ENCODE results near the gene APOF. TPM values are rescaled to one million over a fixed set of nuclear protein-coding genes. Genes with fewer than 3 reads are reported as not detected.
"Not testable (repeated sequence)": the region's sequence is repeated elsewhere in the genome, so short reads cannot be mapped to it uniquely, and the experiment has no call there.

The APOF gene
- total RNA-seq, 1 experiment from 2014 or later, result not detected

GRCh38 chr12:56374726-56375597, 12.3 kb upstream of the APOF start:
- no peak for DNase-seq (ENCODE audit: low read depth)

DNA sequence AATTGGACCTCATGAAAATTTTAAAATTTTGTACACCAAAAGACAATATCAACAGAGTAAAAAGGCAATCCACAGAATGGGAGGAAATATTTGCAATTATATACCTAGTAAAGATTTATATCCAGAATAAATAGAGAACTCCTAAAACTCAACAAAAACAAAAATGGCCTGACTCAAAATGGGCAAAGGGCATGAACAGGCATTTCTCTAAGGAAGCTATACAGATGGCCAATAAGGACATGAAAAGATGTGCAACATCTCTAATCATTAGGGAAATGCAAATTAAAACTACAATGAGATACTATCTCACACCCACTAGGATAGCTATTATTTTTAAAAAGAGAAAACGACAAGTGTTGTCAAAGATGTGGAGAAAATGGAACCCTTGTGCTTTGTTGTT, 10.9 kb upstream of the APOF start:
- no peak for DNase-seq (ENCODE audit: low read depth)

DNA sequence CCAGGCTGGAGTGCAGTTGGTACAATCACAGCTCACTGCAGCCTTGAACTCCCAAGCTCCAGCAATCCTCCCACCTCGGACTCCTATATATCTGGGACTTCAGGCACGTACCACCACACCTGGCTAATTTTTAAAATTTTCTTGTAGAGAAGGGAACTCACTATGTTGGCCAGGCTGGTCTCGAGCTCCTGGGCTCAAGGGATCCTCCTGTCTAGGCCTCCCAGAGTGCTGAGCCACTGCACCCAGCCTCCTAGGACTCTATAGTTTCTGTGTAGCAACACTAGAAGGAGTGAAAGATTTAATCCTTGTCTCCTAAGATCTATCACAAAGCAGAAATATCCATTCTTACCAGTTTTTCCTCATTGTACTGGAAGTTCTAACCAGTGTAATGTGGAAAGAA, 4.3 kb upstream of the APOF start:
- no peak for DNase-seq (ENCODE audit: low read depth)

DNA sequence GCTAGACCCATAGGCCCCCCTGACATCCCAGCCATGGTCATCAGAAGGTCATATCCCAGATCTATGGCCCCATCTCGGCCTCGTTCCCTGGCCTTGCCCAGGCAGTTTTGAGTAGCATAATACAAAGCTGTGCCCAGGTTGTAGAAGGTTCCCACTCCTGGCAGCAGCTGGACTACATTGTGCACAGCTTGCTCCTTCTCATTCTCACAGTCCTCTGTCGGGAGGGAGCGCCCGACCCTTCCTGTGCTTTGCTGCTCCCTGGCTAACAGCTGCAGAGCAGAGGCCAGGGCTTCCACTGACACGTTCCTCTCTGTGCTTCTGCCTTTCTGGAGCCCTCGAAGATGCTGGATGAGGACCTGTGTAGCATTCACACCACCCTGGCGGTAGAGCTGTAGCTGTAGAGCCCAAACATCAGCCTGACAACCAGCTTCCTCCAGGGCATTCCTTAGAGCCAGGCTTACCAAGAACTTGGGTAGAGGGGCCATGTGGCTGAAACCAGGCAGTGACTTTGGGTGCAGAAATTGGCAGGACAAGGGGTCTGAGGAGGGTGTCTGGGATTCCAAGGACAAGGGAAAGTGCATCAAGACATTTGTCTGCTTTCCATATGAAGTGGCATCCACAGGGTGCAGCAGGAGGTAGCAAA, 1.0 kb downstream of the APOF start:
- DNase-seq (ENCODE audit: low read depth), result no peak

DNA sequence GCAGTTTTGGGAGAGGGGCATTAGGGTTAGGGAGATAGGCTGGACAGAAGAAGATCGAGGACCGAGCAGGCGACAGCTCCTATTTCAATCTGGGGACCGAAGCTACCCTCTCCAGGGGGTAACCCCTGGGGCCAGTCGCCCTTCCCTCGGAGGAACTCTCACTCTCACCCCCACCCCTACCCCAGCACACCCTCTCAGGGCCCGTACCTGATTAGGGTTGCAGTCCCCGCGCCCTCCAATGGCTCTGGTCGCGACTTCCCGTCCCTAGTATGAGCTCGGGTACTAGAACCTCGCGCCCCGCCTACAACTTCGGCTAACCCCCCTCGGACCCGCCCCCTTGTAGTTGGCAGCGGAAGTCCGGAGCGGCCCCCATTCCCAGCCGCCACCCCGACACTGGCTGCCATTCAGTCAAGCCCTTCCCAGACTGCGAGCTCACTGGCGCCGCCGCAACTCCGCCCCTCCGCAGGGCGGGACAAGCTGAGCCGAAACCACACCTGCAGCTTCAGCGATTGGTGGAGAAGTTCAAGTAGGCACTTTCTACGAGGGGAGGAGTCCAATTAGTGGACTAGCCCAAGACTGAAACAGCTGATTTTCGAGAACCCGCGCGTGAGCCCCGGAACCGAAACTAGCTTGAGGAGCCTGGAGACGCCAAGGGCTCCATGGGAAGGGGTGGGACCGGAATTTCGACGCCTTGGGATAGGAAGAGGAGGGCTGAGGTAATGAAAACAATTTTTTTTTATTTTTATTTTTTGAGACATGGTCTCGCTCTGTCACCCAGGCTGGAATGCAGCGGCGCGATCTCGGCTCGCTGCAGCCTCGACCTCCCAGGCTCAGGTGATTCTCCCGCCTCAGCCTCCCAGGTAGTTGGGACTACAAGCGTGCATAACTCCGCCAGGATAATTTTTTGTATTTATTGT, 2.5 kb downstream of the APOF start, which contains the start of gene STAT2:
Gene STAT2 (minus strand): TSS at position 257 of the 917 bp plus-strand sequence. CDS start 3,536 bp downstream, outside the sequence.
- peak; percentile 100 for DNase-seq (ENCODE audit: low read depth)

DNA sequence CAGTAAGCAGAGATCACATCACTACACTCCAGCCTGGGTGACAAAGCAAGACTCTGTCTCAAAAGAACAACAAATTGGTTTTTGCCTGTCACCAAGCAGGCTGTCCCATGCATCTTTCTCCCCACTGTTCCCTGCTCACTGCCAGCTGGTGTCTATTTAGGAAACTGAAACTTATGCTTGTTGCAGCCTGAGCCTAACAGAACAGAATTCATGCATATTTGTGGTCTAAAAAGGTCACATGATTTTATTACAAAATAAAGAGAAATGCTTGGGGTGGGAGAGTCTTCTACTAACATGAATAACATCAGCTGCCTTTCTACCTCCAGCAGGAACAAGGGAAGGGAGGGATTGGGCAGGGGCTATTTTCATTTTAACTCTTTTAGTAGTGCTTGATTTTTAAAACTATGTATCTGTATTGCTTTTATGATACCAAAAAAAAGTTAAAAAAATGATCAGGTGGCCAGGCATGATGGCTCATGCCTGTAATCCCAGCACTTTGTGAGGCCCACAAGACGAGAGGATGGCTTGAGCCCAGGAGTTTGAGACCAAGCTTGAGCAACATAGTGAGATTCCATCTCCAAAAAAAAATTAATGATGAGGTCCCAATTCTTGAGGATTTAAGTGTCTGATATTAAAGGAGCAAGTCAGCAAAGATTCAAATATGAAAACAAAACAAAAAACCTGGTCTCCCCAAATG, 3.7 kb downstream of the APOF start:
- peak; percentile 89 for DNase-seq (ENCODE audit: low read depth)

DNA sequence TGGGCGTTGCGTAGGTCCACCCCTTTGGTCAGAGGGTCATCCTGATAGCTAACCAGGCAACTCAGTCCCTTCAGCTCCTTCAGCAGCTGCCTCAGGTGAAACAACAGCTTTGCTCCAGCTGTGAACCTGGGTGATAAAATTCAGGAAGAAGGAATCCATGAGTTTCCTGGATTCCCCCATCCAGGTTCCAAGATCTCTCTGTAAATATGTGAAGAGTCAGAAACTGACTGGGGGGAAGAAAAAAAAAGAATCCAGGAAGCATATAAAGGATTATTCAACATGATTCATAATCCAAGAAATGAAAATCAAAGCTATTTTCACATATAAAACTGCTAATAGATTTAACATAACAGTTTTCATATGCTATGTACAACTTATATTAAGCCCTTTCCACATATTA, 11.3 kb downstream of the APOF start:
- DNase-seq (ENCODE audit: low read depth), result no peak

DNA sequence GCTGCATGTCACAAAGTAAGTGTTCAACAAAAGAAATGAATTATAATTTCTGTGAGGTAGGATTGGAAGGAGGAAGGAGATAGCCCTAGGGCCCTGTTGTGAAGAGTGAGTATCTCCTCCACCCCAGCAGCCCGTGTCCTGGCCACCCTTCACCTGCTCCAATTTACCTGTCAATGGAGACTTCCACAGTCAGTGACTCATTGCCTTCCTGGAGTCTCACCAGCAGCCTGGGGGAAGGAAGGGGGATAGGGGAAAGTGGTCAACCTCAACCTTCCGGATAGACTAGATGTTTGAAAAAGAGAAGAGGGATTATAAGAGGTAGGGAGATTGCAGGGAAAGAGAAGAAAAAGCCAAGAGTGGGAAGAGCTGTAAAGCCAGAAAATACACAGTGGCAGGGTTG, 12.0 kb downstream of the APOF start:
- DNase-seq (ENCODE audit: low read depth), result no peak

- no peak for DNase-seq (ENCODE audit: low read depth)
Measured at GRCh38 chr12:56348776-56349175, 13.9 kb downstream of the APOF start.

GRCh38 chr12:56347255-56347654, 15.4 kb downstream of the APOF start:
- DNase-seq (ENCODE audit: low read depth), result not testable (repeated sequence)

GRCh38 chr12:56346675-56347074, 16.0 kb downstream of the APOF start:
- DNase-seq (ENCODE audit: low read depth), result peak; percentile 31

DNA sequence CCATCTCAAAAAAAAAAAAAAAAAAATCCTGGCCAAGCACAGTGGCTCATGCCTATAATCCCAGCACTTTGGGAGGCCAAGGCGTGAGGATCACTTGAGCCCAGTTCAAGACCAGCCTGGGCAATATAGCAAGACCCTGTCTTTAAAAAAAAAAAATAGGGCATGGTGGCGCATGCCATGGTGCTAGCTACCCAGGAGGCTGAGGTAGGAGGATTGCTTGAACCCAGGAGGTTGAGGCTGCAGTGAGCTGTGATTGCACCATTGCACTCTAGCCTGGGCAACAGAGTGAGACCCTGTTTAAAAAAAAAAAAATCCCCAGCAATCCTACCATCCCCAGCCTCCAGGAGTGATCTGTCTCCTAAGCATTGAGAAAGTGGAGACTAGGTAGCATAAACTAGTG, 20.4 kb downstream of the APOF start:
- not testable (repeated sequence) for DNase-seq (ENCODE audit: low read depth)

GRCh38 chr12:56341616-56342015, 21.0 kb downstream of the APOF start:
- no peak for DNase-seq (ENCODE audit: low read depth)

GRCh38 chr12:56339158-56339422, 23.6 kb downstream of the APOF start:
- DNase-seq (ENCODE audit: low read depth), result no peak

- no peak for DNase-seq (ENCODE audit: low read depth)
Measured at GRCh38 chr12:56338308-56339157, 24.1 kb downstream of the APOF start, which contains the start of gene IL23A. IL23A (plus strand) TSS chr12:56338884; CDS start chr12:56339045, 161 bp downstream.

GRCh38 chr12:56337753-56338251, 24.9 kb downstream of the APOF start:
- no peak for DNase-seq (ENCODE audit: low read depth)

DNA sequence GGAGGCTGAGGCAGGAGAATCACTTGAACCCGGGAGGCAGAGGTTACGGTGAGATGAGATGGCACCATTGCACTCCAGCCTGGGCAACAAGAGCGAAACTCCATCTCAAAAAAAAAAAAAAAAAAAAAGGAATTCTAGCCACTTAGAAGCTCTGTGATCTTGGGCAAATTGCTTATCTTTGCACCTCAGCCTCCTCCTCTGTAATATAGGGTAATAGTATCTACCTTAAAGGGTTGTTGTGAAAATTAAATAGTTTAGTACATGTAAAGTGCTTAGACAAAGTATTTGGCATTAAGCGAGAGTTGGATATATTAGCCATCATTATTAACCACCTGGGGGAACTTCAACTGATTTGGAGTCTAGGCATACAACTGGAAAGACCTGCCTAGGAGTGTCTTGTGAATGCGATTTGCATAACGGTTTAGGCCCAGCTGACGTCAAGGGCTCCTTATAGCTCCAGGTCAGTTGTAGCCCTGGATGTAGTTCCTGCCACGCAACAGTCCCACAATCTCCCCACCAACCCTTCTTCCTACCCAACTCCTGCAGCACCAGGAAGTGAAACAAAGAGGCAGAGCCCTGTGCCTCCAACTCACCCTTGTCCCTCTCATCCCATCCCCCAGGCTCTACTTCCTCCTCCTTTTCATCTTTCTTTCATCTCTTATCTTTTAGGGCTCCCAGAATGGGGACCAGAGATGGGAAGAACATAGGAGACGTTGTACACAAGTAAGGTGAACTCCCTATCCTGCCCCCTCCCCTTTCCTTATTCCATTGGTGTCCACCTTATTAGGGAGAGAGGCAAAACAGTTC, 26.1 kb downstream of the APOF start:
- no peak for DNase-seq (ENCODE audit: low read depth)

GRCh38 chr12:56335527-56335926, 27.1 kb downstream of the APOF start:
- DNase-seq (ENCODE audit: low read depth), result not testable (repeated sequence)

- no peak for DNase-seq (ENCODE audit: low read depth)
Measured at GRCh38 chr12:56334490-56334793, 28.2 kb downstream of the APOF start.

Data from LHCN-M2 (cell line).